NCI-H1436 (cell line): Measurements from ENCODE around the gene CADM2.
A peak's percentile ranks its signal among the peaks of the same experiment; 100 is the strongest.

Experiments
- DNase-seq: peaks from one replicate; lab custom pipeline; 2025; lab: John Stamatoyannopoulos, UW

The CADM2 gene

GRCh38 chr3:85808755-85809154 lies 850.0 kb downstream of the CADM2 start:
- DNase-seq = no peak

GRCh38 chr3:85821130-85821756 lies 862.5 kb downstream of the CADM2 start:
- no peak for DNase-seq

GRCh38 chr3:85835857-85836440 lies 877.2 kb downstream of the CADM2 start:
- DNase-seq = no peak

- no peak for DNase-seq
These were observed 878.6 kb downstream of the CADM2 start for GRCh38 chr3:85837402-85837801.

GRCh38 chr3:85838921-85839320 lies 880.1 kb downstream of the CADM2 start:
- peak; percentile 60 for DNase-seq

GRCh38 chr3:85842081-85842480 lies 883.3 kb downstream of the CADM2 start:
- DNase-seq = no peak

- DNase-seq = no peak
These were observed 888.2 kb downstream of the CADM2 start for GRCh38 chr3:85846940-85847339.

GRCh38 chr3:85851071-85851470 lies 892.3 kb downstream of the CADM2 start:
- no peak for DNase-seq

GRCh38 chr3:85853805-85854204 lies 895.0 kb downstream of the CADM2 start:
- no peak for DNase-seq

GRCh38 chr3:85862893-85863455 lies 904.2 kb downstream of the CADM2 start:
- DNase-seq = no peak

GRCh38 chr3:85864896-85865295 lies 906.1 kb downstream of the CADM2 start:
- no peak for DNase-seq

- no peak for DNase-seq
These were observed 908.3 kb downstream of the CADM2 start for GRCh38 chr3:85867072-85867471.

- no peak for DNase-seq
These were observed 916.8 kb downstream of the CADM2 start for GRCh38 chr3:85875589-85875988.

- no peak for DNase-seq
These were observed 918.8 kb downstream of the CADM2 start for GRCh38 chr3:85877631-85878030.

- no peak for DNase-seq
These were observed 923.1 kb downstream of the CADM2 start for GRCh38 chr3:85881833-85882393.

GRCh38 chr3:85890043-85890555 lies 931.3 kb downstream of the CADM2 start:
- DNase-seq = no peak

GRCh38 chr3:85903434-85903833 lies 944.6 kb downstream of the CADM2 start:
- no peak for DNase-seq

- no peak for DNase-seq
These were observed 954.2 kb downstream of the CADM2 start for GRCh38 chr3:85912980-85913379.

GRCh38 chr3:85922374-85922773 lies 963.6 kb downstream of the CADM2 start:
- DNase-seq = no peak

- no peak for DNase-seq
These were observed 971.9 kb downstream of the CADM2 start for GRCh38 chr3:85930718-85931117.

GRCh38 chr3:85933326-85933725 lies 974.5 kb downstream of the CADM2 start:
- DNase-seq = no peak

- DNase-seq = no peak
These were observed 976.4 kb downstream of the CADM2 start for GRCh38 chr3:85935171-85935570.

GRCh38 chr3:85939074-85939482 lies 980.3 kb downstream of the CADM2 start:
- peak; percentile 63 for DNase-seq
